T-helper 2 cell treated with Interferon-gamma antibody and Interleukin-4, amounts not matched to agents 100 ng/mL and 5 ng/mL, for 36 hours (primary cell): ENCODE measurements around the gene LRRN1. TPM values are rescaled to one million over a fixed set of nuclear protein-coding genes. Genes with fewer than 3 reads are reported as not detected.

Experiments used
- intact Hi-C: fragments of 100-400 bp; cut with micrococcal nuclease; formaldehyde crosslinking; loops from one replicate; pipeline ENCODE4 v1.15.1; 2023
- total RNA-seq: library from RNA; stranded (reverse); gene quantifications from 2 replicates; pipeline ENCODE4 v1.2.3, GENCODE V29; 2022

Gene LRRN1
- total RNA-seq, result 0.16 TPM in 1 of 2 replicates, not detected in the other

GRCh38 chr3:3799173-3800079, at the start of gene LRRN1:
Gene LRRN1, plus strand, starts transcription at chr3:3799431. Its CDS starts 45,211 bp downstream, at chr3:3844642.
- intact Hi-C loops, result no loop called here

DNA sequence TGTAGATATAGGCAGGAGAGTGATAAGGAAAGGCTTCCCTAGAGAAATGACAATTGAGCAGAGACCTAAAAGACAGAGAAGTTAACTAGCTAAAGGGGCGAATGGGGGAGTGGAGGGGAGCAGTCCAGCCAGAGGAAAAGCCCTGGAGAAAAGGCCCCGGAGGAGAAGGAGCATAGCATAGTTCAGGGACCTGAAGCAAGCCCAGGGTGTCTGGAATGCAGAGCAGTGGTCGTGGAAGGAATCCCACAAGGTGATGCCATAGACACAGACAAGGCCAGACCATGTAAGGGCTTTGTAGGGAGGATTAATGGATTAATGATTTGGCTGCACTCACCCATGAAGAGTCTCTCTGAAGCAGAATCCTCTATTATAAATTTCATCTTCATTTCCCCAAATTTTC, 45.8 kb upstream of the LRRN1 start:
- intact Hi-C loops, result no loop called here

- intact Hi-C loops, result no loop called here
Measured at GRCh38 chr3:3765661-3766060, 33.6 kb upstream of the LRRN1 start.

DNA sequence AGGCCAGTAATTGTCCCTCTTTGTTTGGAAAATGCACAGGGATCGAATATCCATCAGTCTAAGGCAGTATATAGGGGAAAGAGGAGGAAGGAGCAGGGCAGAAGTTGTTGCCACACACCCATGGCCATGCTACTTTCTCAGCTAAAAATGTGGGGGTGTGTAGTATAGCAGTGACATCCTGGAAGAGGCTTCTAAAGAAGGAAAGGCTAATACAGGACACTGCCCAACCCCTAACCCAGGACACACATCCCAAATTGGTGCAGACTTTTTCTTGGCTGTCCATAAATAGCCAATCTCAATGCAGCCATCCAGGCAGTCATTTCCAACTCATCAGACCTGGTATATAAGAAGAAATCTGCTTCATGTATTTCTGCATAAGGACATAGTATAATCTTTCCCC, 33.1 kb upstream of the LRRN1 start:
- intact Hi-C loops, result no loop called here

GRCh38 chr3:3771094-3771493, 28.1 kb upstream of the LRRN1 start:
- intact Hi-C loops, result no loop called here

DNA sequence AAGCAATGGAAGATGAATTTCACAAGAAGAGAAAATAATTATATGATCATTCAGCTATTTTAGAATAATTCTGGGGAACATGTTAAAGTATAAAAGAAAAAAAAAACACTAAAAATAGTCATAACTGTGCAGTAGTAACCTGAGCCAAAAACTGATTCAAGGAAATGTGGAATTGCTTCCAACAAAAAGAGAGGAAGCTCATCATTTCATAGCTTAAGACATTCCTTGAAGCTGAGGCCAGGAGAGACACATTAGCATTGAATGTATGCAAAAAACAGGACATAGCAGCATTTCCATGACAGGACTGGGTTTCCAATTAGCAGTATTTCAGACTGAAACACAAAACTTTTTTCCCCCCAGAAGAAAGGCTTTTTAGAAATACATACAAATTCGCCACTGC, 27.7 kb upstream of the LRRN1 start:
- intact Hi-C loops, result no loop called here

GRCh38 chr3:3772338-3772737, 26.9 kb upstream of the LRRN1 start:
- intact Hi-C loops, result no loop called here

DNA sequence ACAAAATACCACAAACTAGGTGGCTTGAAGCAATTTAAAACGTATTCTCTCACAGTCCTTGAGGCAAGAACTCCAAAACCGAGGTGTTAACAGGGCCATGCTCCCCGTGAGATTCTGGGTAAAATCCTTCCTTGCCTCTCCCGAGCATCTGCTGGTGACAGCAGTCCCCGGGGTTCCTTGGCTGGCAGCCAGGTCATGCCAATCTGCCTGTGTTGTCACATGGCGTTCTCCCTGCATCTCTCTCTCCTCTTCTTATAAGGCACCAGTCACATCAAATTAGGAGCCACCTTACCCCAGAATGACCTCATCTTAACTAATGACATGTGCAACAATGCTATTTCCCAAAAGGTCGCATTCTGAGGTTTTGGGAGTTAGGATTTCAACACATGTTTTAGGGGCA, 26.3 kb upstream of the LRRN1 start:
- intact Hi-C loops, result no loop called here

DNA sequence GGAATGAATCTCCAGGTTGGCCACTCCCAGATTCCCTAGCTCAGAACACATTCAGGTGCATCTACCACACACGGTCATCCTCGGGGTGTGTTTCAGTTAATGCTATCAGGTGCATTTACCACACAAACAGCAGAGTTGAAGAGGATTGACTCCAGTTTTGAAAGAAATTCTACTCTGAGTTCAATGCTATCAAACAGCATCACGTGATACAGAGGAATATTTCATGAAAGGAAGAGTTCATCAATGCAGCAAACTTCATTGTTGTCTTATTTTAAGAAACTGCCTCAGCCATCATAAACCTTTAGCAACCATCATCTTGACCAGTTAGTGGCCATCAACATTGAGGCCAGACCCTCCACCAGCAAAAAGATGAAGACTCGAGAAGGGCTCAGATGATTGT, 22.6 kb upstream of the LRRN1 start:
- intact Hi-C loops, result no loop called here

DNA sequence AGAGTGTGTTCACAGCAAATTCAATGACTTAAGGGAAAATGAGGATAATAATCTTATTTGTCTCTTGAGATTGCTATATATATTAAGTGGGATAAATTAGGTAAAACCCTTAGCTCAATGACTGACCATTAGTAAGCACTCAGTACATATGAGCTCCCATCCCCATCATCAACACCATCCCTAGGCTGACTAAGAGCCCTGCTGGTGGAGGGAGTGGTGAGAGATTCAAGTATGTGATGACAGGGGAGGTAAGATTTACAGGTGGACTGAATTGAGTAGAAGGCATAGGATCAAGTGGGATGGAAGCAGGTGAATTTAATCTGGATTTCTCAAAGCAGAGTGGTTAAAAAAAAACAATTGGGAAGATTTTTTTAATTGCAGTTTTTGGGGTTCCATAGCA, 21.0 kb upstream of the LRRN1 start:
- intact Hi-C loops, result no loop called here

DNA sequence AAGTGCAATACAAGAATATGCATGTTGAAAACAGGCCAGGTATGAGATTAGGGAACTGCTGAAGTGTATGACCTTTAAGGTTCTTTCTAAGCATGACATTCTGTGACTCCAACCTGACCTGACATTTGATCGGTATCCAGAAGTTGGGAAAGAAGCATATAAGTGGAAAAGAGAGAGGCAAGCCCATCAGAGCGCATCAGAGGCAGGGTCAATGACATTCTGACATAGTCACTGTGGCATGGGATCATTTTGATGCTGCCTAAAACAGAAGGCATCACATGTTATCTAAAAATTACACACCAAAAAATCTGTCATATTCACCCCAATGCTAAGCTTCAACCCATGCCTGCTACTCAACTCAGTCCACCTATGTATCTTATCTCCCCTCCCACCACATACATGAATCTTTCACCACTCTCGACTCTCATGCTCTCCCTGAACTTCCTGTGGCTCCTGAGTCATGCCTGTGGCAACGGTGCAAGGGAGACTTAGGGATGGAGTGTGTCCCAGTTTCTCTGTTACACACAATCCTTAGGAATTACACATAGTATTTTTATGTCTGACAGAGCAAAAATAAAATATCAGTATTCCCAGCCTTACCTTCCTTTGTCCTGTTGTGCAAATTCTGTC, 20.5 kb upstream of the LRRN1 start:
- intact Hi-C loops, result no loop called here

DNA sequence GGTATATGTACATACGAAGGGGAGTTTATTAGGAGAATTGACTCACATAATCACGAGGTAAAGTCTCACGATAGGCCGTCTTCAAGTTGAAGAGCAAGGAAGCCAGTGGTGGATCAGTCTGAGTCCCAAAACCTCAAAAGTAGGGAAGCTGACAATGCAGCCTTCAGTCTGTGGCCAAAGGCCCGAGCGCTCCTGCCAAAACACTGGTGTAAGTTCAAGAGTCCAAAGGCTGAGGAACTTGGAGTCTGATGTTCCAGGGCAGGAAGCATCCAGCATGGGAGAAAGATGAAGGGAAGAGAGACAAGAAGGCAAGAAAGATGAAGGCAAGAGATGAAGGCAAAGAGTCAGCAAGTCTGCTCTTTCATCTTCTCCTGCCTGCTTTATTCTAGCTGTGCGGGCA, 16.8 kb upstream of the LRRN1 start:
- intact Hi-C loops, result no loop called here

DNA sequence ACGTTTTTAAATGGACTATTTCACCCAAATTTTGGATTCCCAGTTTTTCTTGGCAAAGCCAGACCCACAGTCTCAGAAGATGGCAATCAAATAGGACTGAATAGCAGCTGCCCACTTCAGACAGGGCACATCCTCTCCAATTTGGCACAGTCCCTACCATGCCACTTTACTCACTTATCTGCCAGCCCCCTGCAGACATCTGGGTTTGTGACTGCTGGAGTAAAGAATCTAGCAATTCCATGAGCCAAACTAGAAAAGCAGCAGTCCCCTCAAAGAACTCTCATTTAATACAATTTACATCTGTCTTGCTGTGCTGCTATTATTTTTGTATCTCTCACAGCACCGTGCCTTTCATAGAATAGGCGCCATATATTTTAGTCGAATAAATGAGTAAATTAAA, 16.0 kb upstream of the LRRN1 start:
- intact Hi-C loops, result no loop called here

DNA sequence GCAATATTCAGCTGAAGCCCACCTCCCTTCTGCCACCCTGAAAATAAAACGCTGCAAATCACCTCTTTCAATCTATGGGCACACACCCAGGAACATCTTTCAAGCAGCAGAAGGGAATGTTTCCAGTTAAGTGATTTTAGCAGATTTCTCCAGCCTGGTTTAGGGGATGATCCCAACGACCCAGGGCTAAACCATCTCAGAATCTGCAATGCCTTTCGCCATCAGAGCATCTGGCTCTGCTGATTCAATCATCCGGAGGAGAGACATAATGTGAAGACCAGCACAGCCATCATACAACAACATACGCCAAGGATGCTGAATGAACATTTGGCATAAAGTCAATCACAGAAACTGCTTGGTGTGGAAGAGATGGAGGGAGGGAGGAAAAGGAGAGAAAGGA, 15.5 kb upstream of the LRRN1 start:
- intact Hi-C loops, result no loop called here

DNA sequence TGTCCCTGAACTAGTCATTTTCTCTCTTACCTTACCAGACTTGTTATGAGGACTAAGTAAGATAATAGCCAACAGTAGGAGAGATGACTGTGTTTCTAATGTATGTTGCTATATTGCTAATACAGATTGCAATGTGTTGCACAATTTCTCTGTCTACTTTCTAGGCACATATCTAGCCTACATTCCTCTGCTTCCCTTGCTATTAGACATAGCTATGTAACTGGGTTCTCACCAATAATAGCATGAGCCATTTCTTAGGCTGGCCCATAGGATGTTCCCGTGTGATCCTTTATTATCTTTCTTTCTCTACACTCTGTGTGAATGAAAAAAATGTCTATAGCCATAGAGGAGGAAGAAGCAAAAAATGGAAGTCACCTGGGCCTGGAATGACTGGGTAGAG, 6.8 kb upstream of the LRRN1 start:
- intact Hi-C loops, result no loop called here

GRCh38 chr3:3798631-3799113, 559 bp upstream of the LRRN1 start:
- intact Hi-C loops, result no loop called here

DNA sequence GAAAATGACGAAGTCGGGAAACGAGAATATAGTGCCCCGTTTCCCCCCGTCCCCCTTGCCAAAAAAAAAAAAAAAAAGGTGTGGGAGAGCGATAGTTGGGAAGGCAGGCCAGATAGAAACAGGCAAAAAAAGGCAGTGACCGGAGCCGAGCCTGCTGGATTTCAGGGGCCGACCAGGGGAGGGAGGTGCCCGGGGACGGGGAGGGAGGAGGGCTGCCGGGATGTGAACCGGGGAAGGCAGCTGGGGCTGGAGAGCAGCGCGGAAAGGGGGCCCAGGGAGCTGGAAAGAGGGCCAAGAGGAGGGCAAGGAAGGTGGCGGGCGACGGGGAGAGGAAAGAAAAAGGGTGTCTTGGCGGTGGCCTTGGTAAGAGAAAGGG, 837 bp downstream of the LRRN1 start:
- intact Hi-C loops, result no loop called here

- intact Hi-C loops, result no loop called here
Measured at GRCh38 chr3:3800685-3801493, 1.7 kb downstream of the LRRN1 start.

- intact Hi-C loops, result no loop called here
Measured at GRCh38 chr3:3801494-3801841, 2.2 kb downstream of the LRRN1 start.

- intact Hi-C loops, result no loop called here
Measured at GRCh38 chr3:3802046-3802445, 2.8 kb downstream of the LRRN1 start.

GRCh38 chr3:3804560-3804959, 5.3 kb downstream of the LRRN1 start:
- intact Hi-C loops, result no loop called here

DNA sequence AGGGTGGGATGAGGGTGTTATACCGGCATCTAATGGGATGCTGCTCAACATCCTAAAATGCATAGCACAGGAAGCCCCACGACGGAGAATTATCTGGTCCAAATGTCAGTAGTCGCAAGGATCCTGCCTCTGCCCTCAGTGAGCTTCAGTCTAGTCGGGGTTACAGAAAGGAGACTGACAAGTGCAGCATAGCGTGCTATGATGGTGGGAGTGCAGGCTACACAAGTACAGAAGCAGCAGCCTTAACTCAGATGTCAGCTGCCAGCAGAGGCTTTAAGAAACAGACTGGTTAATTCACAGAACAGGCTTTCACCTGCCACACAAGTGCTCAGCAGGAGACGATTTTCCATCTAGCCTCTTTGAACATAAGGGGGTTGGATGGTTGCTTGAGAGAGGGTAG, 6.9 kb downstream of the LRRN1 start:
- intact Hi-C loops, result no loop called here
